ENCODE results near the gene PTGS2.

Gene PTGS2

GRCh38 chr1:186700722-186701121 is 20.5 kb upstream of the PTGS2 start:
- ChIA-PET POLR2A (no interaction called here), CTCF (interaction anchor here (0.6 to 1.2 kb wide), 4 partner anchors 9 to 286 kb away, joined by 3 to 6 read pairs (median 4); no protein-coding TSS in a partner anchor)
- Histone ChIP-seq H3K4me3 (ENCODE audit: low read depth, low read length) (no peak overlapping the region), H3K4me1 (ENCODE audit: control insufficient read depth, insufficient read depth, low read length) (no peaks in the 10 kb centered on the region), H3K36me3 (ENCODE audit: control insufficient read depth in 2 of 2, insufficient read depth in 1 of 2, low read length in 2 of 2) (no peaks in the 10 kb centered on the region), H3K27ac (ENCODE audit: extremely low read depth, low read depth, low read length) (no peak overlapping the region), H3K9me3 (ENCODE audit: control insufficient read depth, insufficient read depth, low read depth, low read length) (no peaks in the 10 kb centered on the region)
- TF ChIP-seq ZNF157 (tag by site-specific recombination; IDR thresholded peaks at IDR 0.05) (no peak), ZNF266 (tag by site-specific recombination; IDR thresholded peaks at IDR 0.05; ENCODE audit: low read depth) (no peak), ZFP41 (tag by site-specific recombination; IDR thresholded peaks at IDR 0.05; ENCODE audit: borderline replicate concordance) (no peak), ZNF510 (tag by site-specific recombination; IDR thresholded peaks at IDR 0.05; ENCODE audit: insufficient replicate concordance) (no peak), SCRT1 (tag by site-specific recombination; IDR thresholded peaks at IDR 0.05; ENCODE audit: borderline replicate concordance) (no peak), ZNF214 (tag by site-specific recombination; IDR thresholded peaks at IDR 0.05; ENCODE audit: borderline replicate concordance) (no peak), ZNF530 (tag by site-specific recombination; IDR thresholded peaks at IDR 0.05; ENCODE audit: low read depth) (no peak), PRDM1 (tag by site-specific recombination; IDR thresholded peaks at IDR 0.05) (no peak), ZNF404 (tag by site-specific recombination; IDR thresholded peaks at IDR 0.05) (no peak), KLF17 (tag by site-specific recombination; IDR thresholded peaks at IDR 0.05) (no peak), ZNF292 (tag by site-specific recombination; IDR thresholded peaks at IDR 0.05; ENCODE audit: borderline replicate concordance, low read depth) (no peak), SP7 (tag by site-specific recombination; IDR thresholded peaks at IDR 0.05) (no peak), HOXA7 (CRISPR knock-in tag; IDR thresholded peaks at IDR 0.05; ENCODE audit: borderline replicate concordance) (no peak)

GRCh38 chr1:186699519-186699918 is 19.3 kb upstream of the PTGS2 start:
- POLR2A ChIA-PET, result no interaction called here
- TF ChIP-seq SP2 (tag by site-specific recombination; IDR thresholded peaks at IDR 0.05) (no peak), ZNF48 (tag by site-specific recombination; IDR thresholded peaks at IDR 0.05) (no peak), ZNF701 (tag by site-specific recombination; IDR thresholded peaks at IDR 0.05) (no peak), ZNF580 (tag by site-specific recombination; IDR thresholded peaks at IDR 0.05) (no peak), ZBTB6 (tag by site-specific recombination; IDR thresholded peaks at IDR 0.05) (no peak), ZNF654 (tag by site-specific recombination; IDR thresholded peaks at IDR 0.05; ENCODE audit: low read depth) (no peak), ZBTB10 (tag by site-specific recombination; IDR thresholded peaks at IDR 0.05) (no peak), KLF8 (tag by site-specific recombination; IDR thresholded peaks at IDR 0.05) (no peak), HOXC10 (CRISPR knock-in tag; IDR thresholded peaks at IDR 0.05) (no peak), KLF10 (tag by site-specific recombination; IDR thresholded peaks at IDR 0.05) (no peak), ZBTB20 (tag by site-specific recombination; IDR thresholded peaks at IDR 0.05) (no peak), FEZF1 (tag by site-specific recombination; IDR thresholded peaks at IDR 0.05) (no peak), ZSCAN23 (tag by site-specific recombination; IDR thresholded peaks at IDR 0.05) (no peak), ZNF280C (tag by site-specific recombination; IDR thresholded peaks at IDR 0.05) (no peak), ZNF248 (tag by site-specific recombination; IDR thresholded peaks at IDR 0.05) (no peak)
- no peaks in the 10 kb centered on the region for H3K4me1 ChIP-seq (ENCODE audit: control insufficient read depth, insufficient read depth, low read length)
- no peak overlapping the region for H3K4me3 ChIP-seq (ENCODE audit: low read depth, low read length)
- no peaks in the 10 kb centered on the region for H3K36me3 ChIP-seq (ENCODE audit: control insufficient read depth in 2 of 2, insufficient read depth in 1 of 2, low read length in 2 of 2)
- CTCF ChIA-PET, result no interaction called here
- no peaks in the 10 kb centered on the region for H3K9me3 ChIP-seq (ENCODE audit: control insufficient read depth, insufficient read depth, low read depth, low read length)
- H3K27ac ChIP-seq (ENCODE audit: extremely low read depth, low read depth, low read length), result no peak overlapping the region
